ENCODE results near the gene GBP3. TPM values are rescaled to one million over a fixed set of nuclear protein-coding genes. Genes with fewer than 3 reads are reported as not detected.
A peak's percentile ranks its signal among the peaks of the same experiment; 100 is the strongest.

Gene GBP3, protein sequence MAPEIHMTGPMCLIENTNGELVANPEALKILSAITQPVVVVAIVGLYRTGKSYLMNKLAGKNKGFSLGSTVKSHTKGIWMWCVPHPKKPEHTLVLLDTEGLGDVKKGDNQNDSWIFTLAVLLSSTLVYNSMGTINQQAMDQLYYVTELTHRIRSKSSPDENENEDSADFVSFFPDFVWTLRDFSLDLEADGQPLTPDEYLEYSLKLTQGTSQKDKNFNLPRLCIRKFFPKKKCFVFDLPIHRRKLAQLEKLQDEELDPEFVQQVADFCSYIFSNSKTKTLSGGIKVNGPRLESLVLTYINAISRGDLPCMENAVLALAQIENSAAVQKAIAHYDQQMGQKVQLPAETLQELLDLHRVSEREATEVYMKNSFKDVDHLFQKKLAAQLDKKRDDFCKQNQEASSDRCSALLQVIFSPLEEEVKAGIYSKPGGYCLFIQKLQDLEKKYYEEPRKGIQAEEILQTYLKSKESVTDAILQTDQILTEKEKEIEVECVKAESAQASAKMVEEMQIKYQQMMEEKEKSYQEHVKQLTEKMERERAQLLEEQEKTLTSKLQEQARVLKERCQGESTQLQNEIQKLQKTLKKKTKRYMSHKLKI
- total RNA-seq, result 10 to 100 TPM; 45.9 to 50.7 TPM

DNA sequence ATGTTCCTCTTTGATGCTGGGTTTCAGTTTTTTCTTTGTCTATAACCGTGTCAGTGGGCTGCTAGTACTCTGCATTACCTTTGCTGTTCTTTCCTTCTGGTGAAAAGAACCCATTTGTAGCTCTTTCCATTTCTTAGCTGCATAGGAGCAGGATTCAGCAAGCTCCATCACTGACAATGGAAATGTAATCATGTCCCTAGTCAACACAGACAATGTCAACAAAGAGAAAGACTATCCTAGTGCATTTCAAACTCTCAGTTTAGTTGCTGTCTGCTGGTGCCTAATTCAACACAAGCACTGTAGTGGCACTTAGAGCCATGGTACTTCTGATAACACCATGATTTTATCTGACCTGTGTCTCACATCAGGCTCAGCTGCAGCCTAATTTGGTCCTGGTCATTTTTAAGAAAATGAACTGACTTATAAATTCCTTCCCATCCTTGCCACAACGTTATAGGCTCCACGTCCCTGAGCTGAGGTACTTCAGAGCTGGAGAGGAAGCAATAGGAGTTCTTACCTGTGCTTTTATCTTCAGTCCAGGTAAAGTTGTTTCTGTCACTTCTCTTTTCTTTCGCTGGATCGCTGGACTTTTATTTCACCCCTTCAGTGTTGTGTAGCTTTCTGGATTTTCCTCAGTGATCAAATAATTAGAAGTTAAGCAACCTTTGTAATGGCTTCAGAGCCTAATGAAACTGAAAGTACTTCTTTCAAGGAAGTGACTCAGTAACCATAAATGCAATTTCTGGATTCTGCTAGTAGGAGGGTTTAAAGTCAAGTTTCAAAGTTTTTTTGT, at the start of gene GBP3:
Gene GBP3 (minus strand): TSS at position 700 of the 793 bp plus-strand sequence. CDS start 2,145 bp downstream, outside the sequence.
- no peak for DNase-seq
- H3K4me3 Mint-ChIP-seq, result peak within 1 kb of the TSS; percentile 90
- POLR2A ChIA-PET, result interaction anchor here (0.6 to 3.3 kb wide), 15 partner anchors 12 to 341 kb away, joined by 3 to 40 read pairs (median 4); partner anchors contain the start of genes GBP1, GBP2, GBP4 and GBP5
- peaks cover 34% of the 10 kb centered on the region for H3K4me1 Mint-ChIP-seq
- peaks cover 53% of the 10 kb centered on the region for H3K36me3 Mint-ChIP-seq
- peak; percentile 75 for ATAC-seq (ENCODE audit: low read depth)
- no peaks in the 10 kb centered on the region for H3K27me3 Mint-ChIP-seq
- H3K9me3 Mint-ChIP-seq, result peaks cover 9% of the 10 kb centered on the region
- H3K27ac Mint-ChIP-seq, result peak within 1 kb of the TSS; percentile 85

DNA sequence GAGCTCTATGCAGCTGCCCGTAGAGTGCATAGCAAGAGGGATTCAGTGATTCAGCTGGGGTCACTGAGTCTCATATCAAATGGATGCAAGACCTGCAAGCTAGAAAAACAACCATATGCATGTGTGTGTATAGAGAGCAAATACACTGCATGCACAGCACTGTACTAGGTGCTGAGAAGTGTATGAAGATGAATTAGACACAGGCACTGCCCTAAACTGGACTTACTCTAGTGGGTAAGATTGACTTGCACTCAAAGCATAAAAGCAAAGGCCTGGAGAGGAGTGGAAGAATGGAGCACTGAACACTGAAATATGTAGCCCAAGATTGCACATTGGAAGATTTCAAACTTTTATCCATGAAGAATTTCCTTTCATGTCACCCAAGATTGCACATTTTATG, 47.8 kb upstream of the GBP3 start:
- POLR2A ChIA-PET, result interaction anchor here (0.8 to 3.9 kb wide), 4 partner anchors 15 to 69 kb away, joined by 3 to 15 read pairs (median 3); partner anchors contain the start of gene GBP2
- peaks cover 24% of the 10 kb centered on the region for H3K4me1 Mint-ChIP-seq
- no peak for DNase-seq

DNA sequence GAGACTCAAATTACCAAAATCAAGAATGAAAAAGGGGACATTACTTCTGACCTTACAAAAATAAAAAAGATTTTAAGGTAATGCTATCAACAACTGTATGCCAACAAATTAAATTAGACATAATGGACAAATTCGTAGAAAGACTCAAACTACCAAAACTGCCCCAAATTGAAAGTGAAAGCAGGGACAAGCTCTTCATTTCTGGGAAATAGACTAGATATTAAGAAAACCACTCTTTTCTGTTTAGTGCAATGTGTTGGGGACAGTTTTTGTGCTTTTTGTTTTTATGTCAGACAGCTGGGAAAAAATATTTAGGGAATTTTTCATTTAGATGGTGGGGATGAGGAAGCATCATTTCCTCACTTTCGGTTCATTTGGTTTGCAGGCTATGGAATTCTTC, 47.3 kb upstream of the GBP3 start:
- Mint-ChIP-seq H3K4me1 (peaks cover 25% of the 10 kb centered on the region), H3K36me3 (peaks cover 30% of the 10 kb centered on the region), H3K4me3 (peak overlapping the region; percentile 82), H3K27me3 (no peaks in the 10 kb centered on the region), H3K27ac (peak overlapping the region; percentile 95), H3K9me3 (peaks cover 11% of the 10 kb centered on the region)
- POLR2A ChIA-PET, result interaction anchor here (0.8 to 3.9 kb wide), 4 partner anchors 16 to 68 kb away, joined by 3 to 15 read pairs (median 3); partner anchors contain the start of gene GBP2
- ATAC-seq (ENCODE audit: low read depth) (no peak), DNase-seq (no peak)

More for the DNA sequence above, 47.8 kb upstream of the GBP3 start:
- peak overlapping the region; percentile 95 for H3K27ac Mint-ChIP-seq
- no peaks in the 10 kb centered on the region for H3K27me3 Mint-ChIP-seq
- H3K36me3 Mint-ChIP-seq, result peaks cover 32% of the 10 kb centered on the region
- ATAC-seq (ENCODE audit: low read depth), result peak; percentile 45
- H3K9me3 Mint-ChIP-seq, result peaks cover 13% of the 10 kb centered on the region
- H3K4me3 Mint-ChIP-seq, result peak overlapping the region; percentile 82

DNA sequence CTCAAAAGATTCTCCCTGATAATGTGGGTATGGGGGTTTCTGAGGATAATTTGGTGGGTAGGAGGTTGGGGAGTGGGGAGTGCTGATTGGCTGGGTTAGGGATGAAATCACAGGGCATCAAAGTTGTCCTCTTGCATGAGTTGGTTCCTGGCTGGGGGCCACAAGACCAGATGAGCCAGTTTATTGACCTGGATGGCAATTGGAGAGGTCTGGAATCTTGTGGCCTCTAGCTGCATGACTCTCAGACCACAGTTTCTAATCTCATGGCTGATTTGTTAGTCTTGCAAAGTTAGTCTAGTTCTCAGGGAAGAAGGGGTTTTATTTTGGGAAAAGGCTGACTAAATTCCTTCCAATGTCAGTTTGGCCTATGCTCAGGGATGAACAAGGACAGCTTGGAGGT, 45.6 kb upstream of the GBP3 start:
- Mint-ChIP-seq H3K9me3 (no peaks in the 10 kb centered on the region), H3K4me1 (peaks cover 26% of the 10 kb centered on the region), H3K36me3 (peaks cover 25% of the 10 kb centered on the region), H3K27me3 (no peaks in the 10 kb centered on the region), H3K4me3 (no peak overlapping the region), H3K27ac (peak overlapping the region; percentile 32)
- DNase-seq (no peak), ATAC-seq (ENCODE audit: low read depth) (no peak)
- POLR2A ChIA-PET, result interaction anchor here (2.1 to 3.9 kb wide), 2 partner anchors 46 to 59 kb away, joined by 7 to 15 read pairs; partner anchors contain the start of genes GBP2 and GBP3

DNA sequence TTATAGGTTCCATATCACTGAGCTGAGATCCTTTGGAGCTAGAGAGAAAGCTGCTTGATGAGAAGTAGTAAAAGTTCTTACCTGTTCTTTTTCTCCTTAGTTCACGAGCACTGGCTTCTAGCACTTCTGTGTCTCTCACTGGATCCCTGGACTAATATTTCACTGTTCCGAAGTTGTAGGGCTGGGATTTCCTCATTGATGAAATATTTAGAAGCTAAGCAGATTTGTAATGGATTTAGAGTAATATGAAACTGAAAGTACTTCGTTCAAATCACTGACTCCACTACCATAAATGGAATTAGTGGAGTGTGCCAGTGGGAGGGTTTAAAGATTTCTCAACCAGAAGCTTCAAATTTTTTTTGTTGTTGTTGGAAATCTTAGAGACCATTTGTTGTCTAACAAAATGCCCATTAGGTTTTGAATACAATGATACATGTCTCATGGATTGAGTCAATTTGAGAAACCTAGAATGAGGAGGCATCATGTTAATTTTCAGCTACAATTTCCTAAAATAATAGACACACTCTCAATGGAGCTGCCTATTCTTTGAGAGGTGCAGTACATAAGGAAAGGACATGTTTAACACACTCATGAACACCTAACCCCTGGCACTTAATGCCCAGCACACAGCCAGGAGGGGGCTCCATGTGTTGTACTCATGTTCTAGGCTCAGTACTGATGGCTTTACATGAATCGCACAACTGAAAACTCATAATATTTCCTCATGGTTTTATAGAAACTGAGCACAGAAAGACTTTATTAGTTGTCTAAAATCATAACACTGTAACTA, 42.6 kb upstream of the GBP3 start, which contains the start of gene GBP1:
Gene GBP1 (minus strand): TSS at position 130 of the 790 bp plus-strand sequence. CDS start 1,974 bp downstream, outside the sequence.
- peak; percentile 81 for ATAC-seq (ENCODE audit: low read depth)
- POLR2A ChIA-PET, result interaction anchor here (0.7 to 3.9 kb wide), 15 partner anchors 10 to 544 kb away, joined by 3 to 40 read pairs (median 3); partner anchors contain the start of genes GBP2, GBP3 and GBP5
- Mint-ChIP-seq H3K9me3 (no peaks in the 10 kb centered on the region), H3K36me3 (peaks cover 41% of the 10 kb centered on the region), H3K4me1 (peaks cover 45% of the 10 kb centered on the region), H3K27me3 (no peaks in the 10 kb centered on the region), H3K4me3 (peak within 1 kb of the TSS; percentile 92), H3K27ac (peak within 1 kb of the TSS; percentile 94)
- DNase-seq, result no peak

DNA sequence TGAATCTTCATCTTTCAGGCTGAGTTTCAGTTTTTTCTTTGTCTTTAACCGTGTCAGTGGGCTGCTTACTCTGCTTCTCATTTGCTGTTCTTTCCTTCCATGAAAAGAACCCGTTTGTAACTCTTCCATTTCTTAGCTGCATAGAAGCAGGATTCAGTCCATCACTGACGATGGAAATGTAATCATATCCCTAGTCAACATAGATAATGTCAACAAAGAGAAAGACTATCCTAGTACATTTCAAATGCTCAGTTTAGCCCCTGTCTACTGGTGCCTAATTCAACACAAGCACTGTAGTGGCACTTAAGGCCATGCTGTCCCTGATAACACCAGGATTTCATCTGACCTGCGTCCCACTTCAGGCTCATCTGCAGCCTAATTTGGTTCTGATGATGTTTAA, 42.0 kb upstream of the GBP3 start:
- peak overlapping the region; percentile 92 for H3K4me3 Mint-ChIP-seq
- H3K27ac Mint-ChIP-seq, result peak overlapping the region; percentile 94
- H3K27me3 Mint-ChIP-seq, result no peaks in the 10 kb centered on the region
- POLR2A ChIA-PET, result interaction anchor here (0.7 to 3.9 kb wide), 13 partner anchors 9 to 544 kb away, joined by 3 to 40 read pairs (median 3); partner anchors contain the start of genes GBP2, GBP3 and GBP5
- DNase-seq (no peak), ATAC-seq (ENCODE audit: low read depth) (peak; percentile 55)
- peaks cover 44% of the 10 kb centered on the region for H3K4me1 Mint-ChIP-seq
- peaks cover 44% of the 10 kb centered on the region for H3K36me3 Mint-ChIP-seq
- H3K9me3 Mint-ChIP-seq, result no peaks in the 10 kb centered on the region

DNA sequence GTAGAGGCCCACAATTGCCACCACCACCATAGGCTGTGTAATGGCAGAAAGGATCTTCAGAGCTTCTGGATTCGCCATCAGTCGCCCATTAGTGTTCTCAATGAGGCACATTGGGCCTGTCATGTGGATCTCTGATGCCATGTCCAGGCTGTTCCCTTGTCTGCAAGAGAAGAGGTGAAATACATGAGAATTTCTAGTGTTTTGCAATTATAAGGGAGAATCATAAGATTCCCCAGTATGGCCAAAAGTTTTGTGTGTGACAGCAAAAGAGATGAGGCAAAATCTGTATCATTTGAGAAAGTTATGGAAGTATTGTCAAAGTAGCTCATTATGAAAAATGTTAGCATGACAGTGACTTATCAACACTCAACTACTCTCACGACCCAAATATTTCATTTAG, 40.4 kb upstream of the GBP3 start:
- Mint-ChIP-seq H3K36me3 (peaks cover 49% of the 10 kb centered on the region), H3K27ac (peak overlapping the region; percentile 94), H3K27me3 (no peaks in the 10 kb centered on the region), H3K9me3 (no peaks in the 10 kb centered on the region), H3K4me1 (peaks cover 43% of the 10 kb centered on the region), H3K4me3 (peak overlapping the region; percentile 92)
- POLR2A ChIA-PET, result interaction anchor here (1.1 to 3.9 kb wide), 6 partner anchors 20 to 299 kb away, joined by 3 to 40 read pairs (median 8); partner anchors contain the start of genes GBP2 and GBP3
- DNase-seq (no peak), ATAC-seq (ENCODE audit: low read depth) (no peak)

DNA sequence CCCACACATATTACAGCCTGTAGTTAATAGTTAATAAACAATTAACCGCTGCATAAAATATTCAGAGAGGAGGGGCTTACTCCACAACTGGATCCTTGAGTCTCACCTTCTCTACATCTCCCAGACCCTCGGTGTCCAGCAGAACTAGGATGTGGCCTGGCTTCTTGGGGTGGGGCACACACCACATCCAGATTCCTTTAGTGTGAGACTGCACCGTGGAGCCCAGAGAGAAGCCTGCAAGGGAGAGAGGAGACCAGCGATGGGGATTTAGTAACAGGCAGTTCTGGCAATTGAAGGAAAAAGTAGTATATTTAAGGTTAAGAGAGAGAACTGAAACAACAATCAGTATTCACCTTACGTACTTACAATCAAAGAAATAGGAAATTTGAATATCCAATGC, 37.4 kb upstream of the GBP3 start:
- peaks cover 67% of the 10 kb centered on the region for H3K36me3 Mint-ChIP-seq
- ATAC-seq (ENCODE audit: low read depth) (no peak), DNase-seq (no peak)
- H3K27me3 Mint-ChIP-seq, result no peaks in the 10 kb centered on the region
- H3K9me3 Mint-ChIP-seq, result no peaks in the 10 kb centered on the region
- H3K4me1 Mint-ChIP-seq, result peaks cover 42% of the 10 kb centered on the region
- H3K27ac Mint-ChIP-seq, result peak overlapping the region; percentile 57
- POLR2A ChIA-PET, result no interaction called here
- H3K4me3 Mint-ChIP-seq, result peak overlapping the region; percentile 85

DNA sequence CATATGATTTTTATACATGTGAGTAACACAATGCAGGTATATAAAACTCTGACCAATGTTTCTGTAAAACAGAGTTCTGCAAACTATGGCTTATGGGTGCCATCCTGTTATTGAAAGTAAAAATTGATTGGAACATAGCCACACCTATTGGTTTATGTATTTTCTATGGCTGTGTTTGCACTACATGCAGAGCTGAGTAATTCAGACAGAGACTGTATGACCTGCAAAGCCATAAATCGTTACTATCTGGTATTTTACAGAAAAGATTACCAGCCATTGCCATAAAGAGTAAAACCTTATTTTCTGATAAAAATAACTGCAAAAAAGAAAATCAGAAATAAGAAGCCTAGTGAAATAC, 29.3 kb upstream of the GBP3 start:
- POLR2A ChIA-PET, result no interaction called here
- H3K27me3 Mint-ChIP-seq, result no peaks in the 10 kb centered on the region
- ATAC-seq (ENCODE audit: low read depth) (no peak), DNase-seq (no peak)
- H3K27ac Mint-ChIP-seq, result no peak overlapping the region
- H3K9me3 Mint-ChIP-seq, result peaks cover 1% of the 10 kb centered on the region
- no peak overlapping the region for H3K4me3 Mint-ChIP-seq
- H3K4me1 Mint-ChIP-seq, result peaks cover 15% of the 10 kb centered on the region
- H3K36me3 Mint-ChIP-seq, result peaks cover 73% of the 10 kb centered on the region

DNA sequence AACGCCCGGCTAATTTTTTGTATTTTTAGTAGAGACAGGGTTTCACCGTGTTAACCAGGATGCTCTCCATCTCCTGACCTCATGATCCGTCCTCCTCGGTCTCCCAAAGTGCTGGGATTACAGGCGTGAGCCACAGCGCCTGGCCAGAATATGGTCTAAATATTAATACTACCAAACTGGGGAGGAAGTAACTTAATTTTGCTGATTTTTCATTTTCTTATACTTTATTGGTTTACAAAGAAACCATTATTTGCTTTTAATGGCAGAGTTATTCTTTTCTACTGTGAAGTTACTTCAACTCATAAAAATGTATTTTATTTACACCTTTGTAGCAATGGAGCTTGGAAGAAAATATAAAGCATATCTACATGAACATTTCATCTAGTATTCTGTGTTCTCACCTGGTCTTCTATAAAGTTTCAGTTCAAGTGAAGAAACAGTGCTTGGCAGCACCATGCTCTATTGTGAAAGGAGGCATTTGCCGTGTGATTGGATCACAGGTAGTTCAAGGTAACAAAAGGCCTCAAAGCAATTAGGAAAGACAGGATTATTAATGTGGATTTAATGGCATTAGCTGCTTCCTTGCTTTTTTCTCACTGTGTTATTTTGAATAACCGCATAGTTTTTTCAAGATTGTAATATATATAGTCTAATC, 28.8 kb upstream of the GBP3 start:
- Mint-ChIP-seq H3K36me3 (peaks cover 69% of the 10 kb centered on the region), H3K4me3 (no peak overlapping the region), H3K4me1 (peaks cover 13% of the 10 kb centered on the region), H3K27ac (no peak overlapping the region), H3K27me3 (no peaks in the 10 kb centered on the region), H3K9me3 (peaks cover 1% of the 10 kb centered on the region)
- no peak for ATAC-seq (ENCODE audit: low read depth)
- POLR2A ChIA-PET, result no interaction called here
- no peak for DNase-seq

DNA sequence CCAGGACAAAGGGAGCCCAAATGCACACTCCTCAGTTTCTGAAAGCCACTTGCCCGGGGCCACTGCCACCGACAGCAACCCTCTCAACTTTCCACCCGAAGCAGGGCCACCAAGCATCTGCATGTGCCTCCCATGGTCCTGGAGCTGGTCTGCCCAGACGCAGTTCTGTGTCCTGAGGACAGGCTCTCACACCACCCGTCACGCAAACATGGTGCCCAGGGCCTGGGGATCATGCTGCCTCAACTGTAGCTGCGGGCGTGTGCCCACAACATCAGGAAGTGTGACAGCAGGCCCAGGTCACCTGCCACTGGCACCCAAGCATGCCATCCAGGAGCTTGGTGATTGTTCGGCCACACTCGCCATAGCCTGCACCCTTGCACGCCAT, 28.0 kb upstream of the GBP3 start:
- H3K4me1 Mint-ChIP-seq, result peaks cover 11% of the 10 kb centered on the region
- peaks cover 62% of the 10 kb centered on the region for H3K36me3 Mint-ChIP-seq
- H3K27ac Mint-ChIP-seq, result no peak overlapping the region
- no peak for ATAC-seq (ENCODE audit: low read depth)
- POLR2A ChIA-PET, result no interaction called here
- peaks cover 1% of the 10 kb centered on the region for H3K9me3 Mint-ChIP-seq
- H3K27me3 Mint-ChIP-seq, result no peaks in the 10 kb centered on the region
- no peak for DNase-seq
- H3K4me3 Mint-ChIP-seq, result no peak overlapping the region

Measured in activated naive CD8-positive, alpha-beta T cell treated with anti-CD3 and anti-CD28 coated beads, Interleukin-2, amount 10 ng/mL, durations not matched to agents 7 days and 5 days (primary cell).